KMS-11 (cell line): ENCODE data around the gene NOL4L.
"Not testable (repeated sequence)": the region's sequence is repeated elsewhere in the genome, so short reads cannot be mapped to it uniquely, and the experiment has no call there.

Experiments used
- H2AFZ ChIP-seq: fragments of 200-600 bp; sonication (generic); 2 replicates; pipeline ENCODE4 v1.6.1; 2016; ENCODE audit warnings: antibody characterized with exemption, mixed run types, low read depth
- H3K27ac ChIP-seq: fragments of 200-600 bp; sonication (generic); 2 replicates; pipeline ENCODE4 v1.6.1; 2016; ENCODE audit warnings: mild to moderate bottlenecking, mixed run types
- H3K27me3 ChIP-seq: fragments of 200-600 bp; sonication (generic); 2 replicates; pipeline ENCODE4 v1.6.1; 2017; ENCODE audit warnings: mild to moderate bottlenecking, low read depth, mixed run types, moderate library complexity; ENCODE audit not compliant: insufficient read depth
- H3K36me3 ChIP-seq: fragments of 200-600 bp; sonication (generic); 2 replicates; pipeline ENCODE4 v1.6.1; 2017; ENCODE audit warnings: mild to moderate bottlenecking, mixed run types; ENCODE audit not compliant: insufficient read depth
- H3K4me1 ChIP-seq: fragments of 200-600 bp; sonication (generic); 2 replicates; pipeline ENCODE4 v1.6.1; 2016; ENCODE audit warnings: mild to moderate bottlenecking, low read depth, mixed run types; ENCODE audit not compliant: poor library complexity, severe bottlenecking
- H3K4me2 ChIP-seq: fragments of 200-600 bp; sonication (generic); 2 replicates; pipeline ENCODE4 v1.7.0; 2016; ENCODE audit warnings: mild to moderate bottlenecking, mixed run types
- H3K4me3 ChIP-seq: fragments of 200-600 bp; sonication (generic); IDR thresholded peaks from 2 replicates; pipeline ENCODE4 v1.6.1; 2017; ENCODE audit warnings: low read depth, low read length, mixed read lengths; ENCODE audit not compliant: insufficient read depth
- H3K79me2 ChIP-seq: fragments of 200-600 bp; sonication (generic); 2 replicates; pipeline ENCODE4 v1.6.1; 2016; ENCODE audit warnings: low read depth, mixed run types; ENCODE audit not compliant: insufficient read depth
- H3K9ac ChIP-seq: fragments of 200-600 bp; sonication (generic); 2 replicates; pipeline ENCODE4 v1.6.1; 2016; ENCODE audit warnings: mild to moderate bottlenecking, mixed run types
- H4K20me1 ChIP-seq: fragments of 200-600 bp; sonication (generic); 2 replicates; pipeline ENCODE4 v1.6.1; 2016; ENCODE audit warnings: mild to moderate bottlenecking, mixed run types; ENCODE audit not compliant: insufficient read depth
- TF ChIP-seq, protein P1 (sequence below): fragments of 200-600 bp; sonication (generic); conservative IDR thresholded peaks from 2 replicates; pipeline ENCODE4 v1.6.1; 2017; ENCODE audit warnings: low read depth, mild to moderate bottlenecking, antibody characterized with exemption, low read length, moderate library complexity, mixed read lengths

The NOL4L gene

DNA sequence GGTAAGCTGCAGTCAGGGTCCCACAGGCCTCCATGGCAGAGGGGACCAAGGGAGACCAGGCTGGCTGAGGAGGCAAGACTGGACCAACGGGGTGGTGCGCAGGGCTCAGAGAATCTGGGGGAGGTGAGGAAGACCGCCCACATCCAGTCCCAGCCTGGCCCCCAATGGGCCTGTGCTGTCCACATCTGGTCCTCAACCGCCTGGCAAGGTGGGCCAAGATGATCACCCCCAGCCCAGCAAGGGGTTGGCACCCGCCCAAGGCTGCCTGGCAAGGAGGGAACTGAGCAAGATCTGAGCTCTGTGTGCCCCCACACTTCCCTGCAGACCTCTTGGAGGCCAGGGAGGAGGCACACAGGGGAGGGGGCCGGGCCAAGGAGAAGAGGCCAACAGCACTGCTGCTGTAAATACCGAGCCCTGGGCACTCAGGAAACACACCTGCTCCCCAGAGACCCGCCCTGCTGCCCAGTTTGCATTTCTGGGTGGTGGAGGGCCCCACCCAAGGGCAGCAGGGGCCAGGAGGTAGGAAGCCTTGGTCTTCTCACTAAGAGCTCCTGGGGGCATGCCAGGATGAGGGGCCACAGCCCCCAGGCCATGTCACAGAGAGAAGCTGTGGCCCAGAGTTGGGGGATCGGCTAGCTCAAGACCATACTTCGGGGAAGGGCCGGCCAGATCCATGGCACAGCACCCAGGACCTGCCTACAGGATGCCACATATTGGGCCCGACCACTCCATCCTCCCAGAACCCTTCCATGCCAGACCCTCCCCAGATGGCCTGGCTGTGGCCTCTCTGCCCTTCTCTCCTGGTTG lies 117.4 kb downstream of the NOL4L start:
- H3K27ac ChIP-seq: no peak overlapping the region
- no peaks in the 10 kb centered on the region for H4K20me1 ChIP-seq
- no peak overlapping the region for H3K4me2 ChIP-seq
- H3K9ac ChIP-seq: no peak overlapping the region
- no peak overlapping the region for H2AFZ ChIP-seq
- TF ChIP-seq, protein P1, sequence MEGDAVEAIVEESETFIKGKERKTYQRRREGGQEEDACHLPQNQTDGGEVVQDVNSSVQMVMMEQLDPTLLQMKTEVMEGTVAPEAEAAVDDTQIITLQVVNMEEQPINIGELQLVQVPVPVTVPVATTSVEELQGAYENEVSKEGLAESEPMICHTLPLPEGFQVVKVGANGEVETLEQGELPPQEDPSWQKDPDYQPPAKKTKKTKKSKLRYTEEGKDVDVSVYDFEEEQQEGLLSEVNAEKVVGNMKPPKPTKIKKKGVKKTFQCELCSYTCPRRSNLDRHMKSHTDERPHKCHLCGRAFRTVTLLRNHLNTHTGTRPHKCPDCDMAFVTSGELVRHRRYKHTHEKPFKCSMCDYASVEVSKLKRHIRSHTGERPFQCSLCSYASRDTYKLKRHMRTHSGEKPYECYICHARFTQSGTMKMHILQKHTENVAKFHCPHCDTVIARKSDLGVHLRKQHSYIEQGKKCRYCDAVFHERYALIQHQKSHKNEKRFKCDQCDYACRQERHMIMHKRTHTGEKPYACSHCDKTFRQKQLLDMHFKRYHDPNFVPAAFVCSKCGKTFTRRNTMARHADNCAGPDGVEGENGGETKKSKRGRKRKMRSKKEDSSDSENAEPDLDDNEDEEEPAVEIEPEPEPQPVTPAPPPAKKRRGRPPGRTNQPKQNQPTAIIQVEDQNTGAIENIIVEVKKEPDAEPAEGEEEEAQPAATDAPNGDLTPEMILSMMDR: no peak
- H3K27me3 ChIP-seq: no peaks in the 10 kb centered on the region
- H3K79me2 ChIP-seq: no peaks in the 10 kb centered on the region
- H3K36me3 ChIP-seq: no peaks in the 10 kb centered on the region
- no peak overlapping the region for H3K4me3 ChIP-seq
- no peaks in the 10 kb centered on the region for H3K4me1 ChIP-seq

DNA sequence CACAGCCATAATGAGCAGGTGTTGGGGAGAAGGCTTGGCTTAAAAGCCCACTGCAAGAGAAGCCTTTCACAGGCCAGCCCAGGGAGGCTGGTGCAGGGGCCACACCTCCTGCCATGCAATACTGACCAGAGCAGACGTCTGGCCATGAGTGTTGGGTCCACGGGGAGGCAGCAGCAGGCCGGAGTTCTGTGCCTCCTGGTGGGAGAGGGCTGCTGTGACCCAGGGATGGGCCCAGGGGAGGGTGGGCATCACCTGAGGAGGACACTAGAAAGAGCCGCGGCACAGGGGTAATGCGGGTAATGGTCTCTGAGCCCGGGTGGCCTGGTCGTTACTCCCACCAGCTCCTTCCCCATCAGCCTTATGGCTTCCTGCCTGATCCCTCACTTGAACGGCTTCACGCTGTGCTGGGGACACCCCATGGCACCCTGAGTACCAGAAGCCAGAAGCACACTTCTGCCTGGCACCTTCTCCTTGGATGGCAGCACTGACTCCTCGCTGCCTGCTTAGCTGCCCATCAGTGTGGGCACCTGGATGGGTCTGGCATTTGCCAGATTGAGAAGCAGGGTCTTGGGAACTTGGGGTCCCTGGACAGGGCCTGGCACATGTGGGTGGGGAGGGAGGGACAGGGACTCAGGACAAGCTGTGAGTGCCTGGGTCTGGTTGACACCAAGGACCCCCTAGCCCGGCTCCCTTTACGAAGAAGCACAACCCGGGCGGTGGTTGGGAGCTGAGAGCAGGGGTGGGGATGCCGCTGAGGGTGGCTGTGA lies 118.2 kb downstream of the NOL4L start:
- no peaks in the 10 kb centered on the region for H4K20me1 ChIP-seq
- H3K9ac ChIP-seq: no peak overlapping the region
- H3K4me1 ChIP-seq: no peaks in the 10 kb centered on the region
- no peak overlapping the region for H3K27ac ChIP-seq
- no peaks in the 10 kb centered on the region for H3K79me2 ChIP-seq
- H3K27me3 ChIP-seq: no peaks in the 10 kb centered on the region
- no peak overlapping the region for H2AFZ ChIP-seq
- no peak overlapping the region for H3K4me3 ChIP-seq
- H3K36me3 ChIP-seq: no peaks in the 10 kb centered on the region
- TF ChIP-seq, protein P1: no peak
- H3K4me2 ChIP-seq: no peak overlapping the region

DNA sequence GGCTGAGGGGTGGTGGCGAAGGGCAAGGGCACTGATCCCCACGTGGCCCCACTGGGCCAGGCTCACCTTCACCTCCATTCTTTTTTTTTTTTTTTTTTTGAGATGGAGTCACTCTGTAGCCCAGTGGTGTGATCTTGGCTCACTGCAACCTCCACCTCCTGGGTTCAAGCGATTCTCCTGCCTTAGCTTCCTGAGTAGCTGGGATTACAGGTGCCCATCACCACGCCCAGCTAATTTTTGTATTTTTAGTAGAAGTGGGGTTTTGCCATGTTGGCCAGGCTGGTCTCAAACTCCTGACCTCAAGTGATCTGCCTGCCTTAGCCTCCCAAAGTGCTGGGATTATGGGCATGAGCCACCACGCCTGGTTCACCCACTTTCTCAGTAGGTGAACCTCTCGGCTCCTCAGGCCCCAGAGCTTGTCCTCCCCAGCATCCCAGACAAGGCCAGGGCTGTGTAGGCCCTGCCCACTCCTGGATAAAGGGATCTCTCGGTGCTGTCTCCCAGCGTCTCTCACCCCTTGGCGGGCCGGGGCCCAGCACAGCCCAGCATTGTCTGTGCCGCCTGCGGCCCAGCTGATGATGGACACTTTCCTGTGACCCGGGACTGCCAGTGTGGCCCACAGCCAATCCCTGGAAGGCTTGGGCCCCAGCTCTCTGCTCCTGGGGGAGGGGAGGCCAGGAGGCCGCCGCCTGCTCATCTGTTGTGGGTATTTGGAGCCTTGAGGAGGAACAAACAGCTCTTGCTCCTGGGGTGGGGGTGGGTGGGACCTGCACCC lies 119.0 kb downstream of the NOL4L start:
- not testable (repeated sequence) for H3K4me1 ChIP-seq, H3K27me3 ChIP-seq, H3K4me3 ChIP-seq, H3K27ac ChIP-seq, H3K4me2 ChIP-seq, H3K79me2 ChIP-seq, H4K20me1 ChIP-seq, H2AFZ ChIP-seq, H3K36me3 ChIP-seq, H3K9ac ChIP-seq

DNA sequence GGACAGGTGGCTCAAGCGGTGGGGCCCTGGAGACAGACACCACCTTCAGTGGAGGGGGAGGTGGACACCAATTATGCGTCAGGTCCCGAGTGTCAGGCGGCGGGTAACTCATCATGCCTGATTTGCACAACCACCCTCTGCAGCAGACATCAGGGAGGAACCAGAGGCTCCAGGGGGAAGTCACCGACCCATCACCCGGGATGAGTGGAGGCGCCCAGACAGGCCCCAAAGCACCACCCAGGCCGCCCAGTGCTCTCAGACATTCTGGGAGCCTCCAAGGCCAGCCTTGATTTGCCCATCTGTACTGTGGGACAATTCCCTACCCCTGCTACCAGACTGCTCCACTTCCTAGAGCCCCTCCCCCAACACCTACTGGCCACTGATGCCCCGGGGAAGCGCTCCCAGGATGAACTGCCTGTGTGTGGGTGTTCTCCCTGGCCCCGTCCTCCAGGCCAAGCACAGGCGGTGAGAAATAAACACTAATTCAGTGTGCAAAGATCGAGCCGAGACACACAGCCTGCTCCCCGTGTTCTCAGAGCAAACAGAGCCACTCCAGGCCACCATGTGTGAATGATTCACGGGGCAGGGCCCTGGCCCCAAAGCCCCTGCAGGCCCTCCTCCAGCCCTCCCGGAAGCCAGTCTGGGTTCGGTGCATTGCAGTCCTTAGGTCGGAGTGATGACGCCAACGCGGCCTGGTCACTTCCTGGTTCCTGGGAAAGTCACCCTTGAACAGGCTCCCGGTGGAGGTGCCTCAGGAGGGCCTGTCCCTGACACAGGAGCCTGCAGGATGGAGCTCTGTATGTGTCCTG lies 119.8 kb downstream of the NOL4L start:
- H3K36me3 ChIP-seq: no peaks in the 10 kb centered on the region
- H3K4me1 ChIP-seq: no peaks in the 10 kb centered on the region
- no peak overlapping the region for H3K4me2 ChIP-seq
- no peaks in the 10 kb centered on the region for H3K27me3 ChIP-seq
- H4K20me1 ChIP-seq: no peaks in the 10 kb centered on the region
- no peak overlapping the region for H3K27ac ChIP-seq
- no peak overlapping the region for H3K9ac ChIP-seq
- no peaks in the 10 kb centered on the region for H3K79me2 ChIP-seq
- H3K4me3 ChIP-seq: no peak overlapping the region
- TF ChIP-seq, protein P1: no peak
- no peak overlapping the region for H2AFZ ChIP-seq
